ENCODE measurements around the gene SLC19A1.

DNA sequence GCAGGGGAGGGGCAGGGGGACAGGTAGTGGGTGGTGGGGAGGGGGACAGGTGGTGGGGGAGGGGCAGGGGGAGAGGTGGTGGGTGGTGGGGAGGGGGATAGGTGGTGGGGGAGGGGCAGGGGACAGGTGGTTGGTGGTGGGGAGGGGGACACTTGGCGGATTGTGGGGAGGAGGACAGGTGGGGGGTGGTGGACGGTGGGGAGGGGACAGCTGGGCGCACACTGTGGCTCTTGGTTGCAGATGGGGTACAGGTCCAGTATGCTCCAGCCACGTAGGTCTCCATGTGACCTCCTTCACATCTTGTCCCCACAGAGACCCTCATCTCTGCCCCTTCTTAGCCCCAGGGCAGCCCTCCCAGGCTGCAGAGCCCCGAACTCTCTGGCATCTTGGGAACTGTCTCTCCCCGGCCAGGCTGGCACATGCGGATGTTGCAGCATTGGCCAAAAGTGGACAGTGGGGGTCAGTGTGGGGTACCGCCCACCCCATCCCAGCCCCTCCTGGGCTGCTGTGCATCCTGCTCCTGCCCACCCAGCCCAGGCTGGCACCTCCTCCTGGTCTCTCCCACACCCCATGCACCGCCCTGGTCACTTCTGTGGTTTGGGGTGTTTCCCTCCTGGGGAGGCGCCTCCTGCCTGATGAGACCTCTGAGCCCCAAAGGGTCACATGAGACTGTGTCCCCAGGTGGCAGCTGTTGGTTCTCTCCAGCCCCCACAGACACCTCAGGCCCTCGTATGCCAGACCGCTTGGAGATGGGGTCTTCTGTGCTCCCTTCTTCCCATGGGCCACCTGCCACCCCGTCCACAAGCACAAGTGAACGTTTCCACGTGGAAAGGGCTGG is 7.6 kb upstream of the SLC19A1 start:
- TF ChIP-seq, protein P1, sequence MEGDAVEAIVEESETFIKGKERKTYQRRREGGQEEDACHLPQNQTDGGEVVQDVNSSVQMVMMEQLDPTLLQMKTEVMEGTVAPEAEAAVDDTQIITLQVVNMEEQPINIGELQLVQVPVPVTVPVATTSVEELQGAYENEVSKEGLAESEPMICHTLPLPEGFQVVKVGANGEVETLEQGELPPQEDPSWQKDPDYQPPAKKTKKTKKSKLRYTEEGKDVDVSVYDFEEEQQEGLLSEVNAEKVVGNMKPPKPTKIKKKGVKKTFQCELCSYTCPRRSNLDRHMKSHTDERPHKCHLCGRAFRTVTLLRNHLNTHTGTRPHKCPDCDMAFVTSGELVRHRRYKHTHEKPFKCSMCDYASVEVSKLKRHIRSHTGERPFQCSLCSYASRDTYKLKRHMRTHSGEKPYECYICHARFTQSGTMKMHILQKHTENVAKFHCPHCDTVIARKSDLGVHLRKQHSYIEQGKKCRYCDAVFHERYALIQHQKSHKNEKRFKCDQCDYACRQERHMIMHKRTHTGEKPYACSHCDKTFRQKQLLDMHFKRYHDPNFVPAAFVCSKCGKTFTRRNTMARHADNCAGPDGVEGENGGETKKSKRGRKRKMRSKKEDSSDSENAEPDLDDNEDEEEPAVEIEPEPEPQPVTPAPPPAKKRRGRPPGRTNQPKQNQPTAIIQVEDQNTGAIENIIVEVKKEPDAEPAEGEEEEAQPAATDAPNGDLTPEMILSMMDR (IDR thresholded peaks at IDR 0.05): no peak
- no peak for TF ChIP-seq POLR2A (IDR thresholded peaks at IDR 0.05)
